ENCODE measurements around the gene KCNQ4.

GRCh38 chr1:40743452-40743851, 40.1 kb upstream of the KCNQ4 start:
- no peak for TF ChIP-seq POLR2A (IDR thresholded peaks at IDR 0.05; ENCODE audit: low read depth, low read length)
- TF ChIP-seq POLR2AphosphoS5 (IDR thresholded peaks at IDR 0.05; ENCODE audit: low read depth, low read length): no peak
- no peak for TF ChIP-seq TAF1 (IDR thresholded peaks at IDR 0.05; ENCODE audit: low read depth, low read length)
- no peak for TF ChIP-seq POU2F2 (IDR thresholded peaks at IDR 0.05; ENCODE audit: low read depth, low read length)
- TF ChIP-seq SPI1 (IDR thresholded peaks at IDR 0.05; ENCODE audit: low read depth, low read length): no peak
- TF ChIP-seq PAX5 (IDR thresholded peaks at IDR 0.05; ENCODE audit: insufficient read depth, low read length, severe bottlenecking): no peak
